H54 (cell line): ENCODE data around the gene GTF3C1.

Experiments
- DNase-seq: peaks from one replicate; pipeline ENCODE4 v3.0.0; 2011; ENCODE audit warnings: low spot score, mixed read lengths; ENCODE audit not compliant: insufficient read length
- FAIRE-seq: peaks from 3 replicates; lab custom pipeline; 2011; peaks lifted over from hg19 to GRCh38; lab: Jason Lieb, UNC
- POLR2A ChIP-seq: IDR thresholded peaks from 2 replicates; pipeline ENCODE4 v1.6.1; 2011; ENCODE audit warnings: low read depth, mild to moderate bottlenecking, low read length

GTF3C1 gene

GRCh38 chr16:27549746-27550581, at the start of gene GTF3C1, which contains the start of gene KATNIP:
Gene GTF3C1, minus strand, starts transcription at chr16:27549913. Its CDS starts 23 bp downstream, at chr16:27549890.
Gene KATNIP, plus strand, starts transcription at chr16:27550144. Its CDS starts 27 bp downstream, at chr16:27550171.
- FAIRE-seq (no peak), DNase-seq (peak; percentile 99)
- peak; percentile 84 for TF ChIP-seq POLR2A

- FAIRE-seq (no peak), DNase-seq (no peak)
- TF ChIP-seq POLR2A, result no peak
These were observed 49.3 kb upstream of the GTF3C1 start for GRCh38 chr16:27598931-27599565.

- TF ChIP-seq POLR2A, result no peak
- DNase-seq (no peak), FAIRE-seq (no peak)
These were observed 48.5 kb upstream of the GTF3C1 start for GRCh38 chr16:27598220-27598619.

GRCh38 chr16:27597361-27597760, 47.6 kb upstream of the GTF3C1 start:
- DNase-seq, result no peak
- no peak for FAIRE-seq
- TF ChIP-seq POLR2A, result no peak

GRCh38 chr16:27596411-27596810, 46.7 kb upstream of the GTF3C1 start:
- TF ChIP-seq POLR2A, result no peak

GRCh38 chr16:27595993-27596392, 46.3 kb upstream of the GTF3C1 start:
- TF ChIP-seq POLR2A, result no peak
- DNase-seq, result no peak
- no peak for FAIRE-seq

More at GRCh38 chr16:27596411-27596810, 46.7 kb upstream of the GTF3C1 start:
- no peak for DNase-seq
- no peak for FAIRE-seq

- FAIRE-seq, result no peak
- TF ChIP-seq POLR2A, result no peak
These were observed 45.8 kb upstream of the GTF3C1 start for GRCh38 chr16:27595475-27595874.

GRCh38 chr16:27591837-27592236, 42.1 kb upstream of the GTF3C1 start:
- TF ChIP-seq POLR2A, result no peak
- no peak for DNase-seq
- no peak for FAIRE-seq

More at GRCh38 chr16:27595475-27595874, 45.8 kb upstream of the GTF3C1 start:
- no peak for DNase-seq

GRCh38 chr16:27588057-27588456, 38.3 kb upstream of the GTF3C1 start:
- FAIRE-seq, result no peak
- TF ChIP-seq POLR2A, result no peak
- no peak for DNase-seq

GRCh38 chr16:27586711-27587110, 37.0 kb upstream of the GTF3C1 start:
- DNase-seq, result no peak
- no peak for TF ChIP-seq POLR2A
- no peak for FAIRE-seq

GRCh38 chr16:27585200-27585599, 35.5 kb upstream of the GTF3C1 start:
- no peak for DNase-seq
- TF ChIP-seq POLR2A, result no peak
- no peak for FAIRE-seq

GRCh38 chr16:27583634-27584033, 33.9 kb upstream of the GTF3C1 start:
- FAIRE-seq, result no peak
- no peak for DNase-seq
- TF ChIP-seq POLR2A, result no peak

GRCh38 chr16:27582883-27583282, 33.2 kb upstream of the GTF3C1 start:
- no peak for TF ChIP-seq POLR2A
- no peak for DNase-seq
- FAIRE-seq, result no peak
